Medulla oblongata (tissue), 1 donor: ENCODE data around the gene ZNF850.
"Not testable (repeated sequence)": the region's sequence is repeated elsewhere in the genome, so short reads cannot be mapped to it uniquely, and the experiment has no call there.

Source experiments
- DNase-seq: peaks from one replicate; pipeline ENCODE4 v3.0.0-alpha.2; 2015; ENCODE audit errors: extremely low spot score

ZNF850 gene

DNA sequence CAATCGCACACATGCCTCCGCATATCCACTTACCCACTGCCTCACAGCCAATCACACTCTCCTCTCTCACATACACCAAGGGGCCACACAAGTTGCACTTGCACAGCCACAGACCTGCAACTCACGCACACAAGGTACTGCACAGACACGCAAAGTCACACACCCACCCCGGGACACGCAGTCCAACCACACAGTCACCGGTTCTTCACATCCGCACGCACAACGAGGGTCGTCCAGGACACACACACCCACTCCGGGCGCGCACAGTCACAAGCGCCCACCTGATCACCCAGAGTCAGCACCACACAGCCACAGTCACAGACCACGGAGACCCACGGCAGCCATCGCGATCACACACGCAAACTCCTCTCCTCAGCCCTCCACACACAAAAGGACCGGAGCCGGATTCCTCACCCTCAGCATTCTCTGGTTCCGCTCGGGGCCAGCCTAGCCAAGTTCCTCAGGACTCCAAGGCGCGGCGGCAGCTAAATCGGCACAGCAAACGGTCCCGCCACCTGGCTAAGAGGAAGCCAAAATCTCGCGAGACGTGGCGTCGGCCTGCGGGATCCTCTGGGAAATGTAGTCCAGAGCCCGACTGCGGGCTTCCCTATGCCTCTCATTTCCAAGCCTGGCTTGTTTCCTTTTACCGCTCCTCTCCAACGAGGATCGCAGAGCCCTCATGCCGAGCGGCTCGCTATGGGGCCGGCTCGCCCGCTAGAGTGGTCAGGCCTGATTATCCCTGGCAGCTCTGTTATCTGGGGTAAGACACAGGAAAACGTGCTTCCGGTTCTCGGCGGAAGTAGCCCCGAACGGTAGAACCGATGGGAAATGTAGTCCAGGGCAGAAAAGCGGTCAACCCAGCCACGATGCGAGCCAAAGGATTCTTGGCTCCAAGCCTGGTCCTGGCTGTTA is at the start of gene ZNF850:
ZNF850 (minus strand) TSS at position 497 of the 912 bp plus-strand sequence. CDS start 10,201 bp downstream, outside the sequence.
- peak; percentile 96 for DNase-seq

DNA sequence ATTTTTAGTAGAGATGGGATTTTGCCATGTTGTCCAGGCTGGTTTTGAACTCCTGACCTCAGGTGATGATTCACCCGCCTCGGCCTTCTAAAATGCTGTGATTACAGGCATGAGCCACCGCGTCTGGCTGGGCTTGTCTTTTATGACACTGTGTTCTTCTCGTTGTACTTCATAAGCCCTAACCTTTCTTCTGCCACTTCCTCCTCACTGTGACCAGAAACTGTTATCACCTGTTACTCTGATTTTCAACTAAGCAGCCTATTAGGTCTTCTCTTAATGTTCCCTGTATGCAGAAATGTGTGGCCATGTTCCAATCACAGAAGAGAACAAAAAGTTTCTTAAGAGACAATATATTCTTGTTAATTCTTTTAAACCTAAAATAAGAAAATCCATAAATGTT is 49.2 kb upstream of the ZNF850 start:
- DNase-seq, result no peak

DNA sequence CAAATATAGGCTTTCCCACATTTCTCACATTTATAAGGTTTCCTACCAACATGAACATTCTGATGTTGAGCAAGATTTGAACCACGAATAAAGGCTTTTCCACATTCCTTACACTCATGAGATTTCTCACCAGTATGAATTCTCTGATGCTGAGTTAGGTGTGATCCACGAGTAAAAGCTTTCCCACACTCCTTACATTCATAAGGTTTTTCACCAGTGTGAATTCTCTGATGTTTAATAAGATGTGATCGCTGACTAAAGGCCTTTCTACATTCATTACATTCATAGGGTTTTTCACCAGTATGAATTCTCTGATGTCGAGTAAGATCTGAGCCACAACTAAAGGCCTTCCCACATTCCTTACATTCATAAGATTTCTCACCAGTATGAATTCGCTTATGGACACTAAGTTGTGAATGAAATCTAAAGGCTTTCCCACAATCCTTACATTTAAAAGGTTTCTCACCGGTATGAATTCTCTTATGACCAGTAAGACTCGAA is 46.6 kb upstream of the ZNF850 start:
- DNase-seq, result no peak

DNA sequence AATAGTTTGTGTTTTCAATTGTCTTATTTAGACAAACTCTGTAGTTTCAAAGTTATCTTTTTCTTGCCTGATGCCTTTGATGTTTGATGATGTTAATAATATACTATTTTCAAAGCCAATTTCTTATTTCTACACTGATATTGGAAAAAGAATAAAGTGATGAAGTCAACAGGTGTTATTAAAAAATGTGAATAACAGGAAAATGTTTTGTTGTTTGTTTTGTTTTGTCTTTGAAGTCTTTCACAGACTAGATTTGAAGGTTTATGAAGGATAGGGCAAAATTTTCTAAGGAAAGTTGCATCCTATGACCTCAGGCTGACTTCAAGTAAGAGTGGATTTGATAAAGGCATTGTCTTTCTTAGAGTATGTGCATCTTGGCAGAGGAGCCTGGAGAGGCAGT is 34.4 kb upstream of the ZNF850 start:
- DNase-seq, result no peak

DNA sequence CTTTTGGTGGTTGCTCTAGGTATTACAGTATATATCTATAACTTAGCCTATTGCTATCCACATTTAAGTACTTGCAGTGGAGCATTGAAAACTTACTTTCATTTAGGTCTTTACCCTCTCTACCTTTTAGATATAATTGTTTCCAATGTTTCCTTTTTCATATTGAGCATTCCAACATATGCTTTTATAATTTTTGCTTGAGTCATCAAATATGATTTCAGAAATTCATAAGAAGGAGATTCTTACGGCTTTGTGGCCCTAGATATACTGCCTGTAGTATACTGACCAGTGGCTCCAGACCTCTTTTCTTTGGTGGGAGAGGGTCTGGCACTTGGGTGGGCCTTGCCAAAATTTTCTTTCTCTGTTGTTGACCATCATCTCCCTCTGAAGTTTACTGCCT is 32.8 kb upstream of the ZNF850 start:
- DNase-seq, result no peak

DNA sequence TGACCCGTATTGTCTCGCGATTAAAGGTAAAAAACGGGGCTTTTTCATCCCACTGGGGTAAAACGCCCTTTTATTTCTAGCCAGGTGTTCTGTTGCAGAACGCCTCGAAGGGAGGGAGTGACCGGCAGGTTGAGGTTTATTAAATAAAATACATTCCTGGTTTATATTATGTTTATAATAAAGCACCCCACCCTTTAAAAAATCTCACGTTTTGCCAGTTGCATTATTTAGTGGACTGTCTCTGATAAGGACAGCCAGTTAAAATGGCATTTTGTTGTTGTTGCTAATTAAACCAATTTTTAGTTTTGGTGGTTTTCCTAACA is 25.1 kb upstream of the ZNF850 start:
- no peak for DNase-seq

DNA sequence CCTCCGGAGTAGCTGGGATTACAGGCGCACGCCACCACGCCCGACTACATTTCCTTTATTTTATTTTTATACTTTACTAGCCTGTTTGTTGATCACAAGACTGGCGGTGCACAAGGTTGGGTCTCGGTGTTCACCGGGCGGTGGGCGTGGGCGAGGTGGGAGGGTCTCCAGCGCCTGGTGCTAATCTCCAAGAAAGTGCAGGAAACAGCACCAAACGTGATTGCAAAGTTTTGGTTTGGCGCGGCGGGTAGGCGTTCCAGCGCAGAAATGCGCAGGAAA is 24.0 kb upstream of the ZNF850 start:
- no peak for DNase-seq

DNA sequence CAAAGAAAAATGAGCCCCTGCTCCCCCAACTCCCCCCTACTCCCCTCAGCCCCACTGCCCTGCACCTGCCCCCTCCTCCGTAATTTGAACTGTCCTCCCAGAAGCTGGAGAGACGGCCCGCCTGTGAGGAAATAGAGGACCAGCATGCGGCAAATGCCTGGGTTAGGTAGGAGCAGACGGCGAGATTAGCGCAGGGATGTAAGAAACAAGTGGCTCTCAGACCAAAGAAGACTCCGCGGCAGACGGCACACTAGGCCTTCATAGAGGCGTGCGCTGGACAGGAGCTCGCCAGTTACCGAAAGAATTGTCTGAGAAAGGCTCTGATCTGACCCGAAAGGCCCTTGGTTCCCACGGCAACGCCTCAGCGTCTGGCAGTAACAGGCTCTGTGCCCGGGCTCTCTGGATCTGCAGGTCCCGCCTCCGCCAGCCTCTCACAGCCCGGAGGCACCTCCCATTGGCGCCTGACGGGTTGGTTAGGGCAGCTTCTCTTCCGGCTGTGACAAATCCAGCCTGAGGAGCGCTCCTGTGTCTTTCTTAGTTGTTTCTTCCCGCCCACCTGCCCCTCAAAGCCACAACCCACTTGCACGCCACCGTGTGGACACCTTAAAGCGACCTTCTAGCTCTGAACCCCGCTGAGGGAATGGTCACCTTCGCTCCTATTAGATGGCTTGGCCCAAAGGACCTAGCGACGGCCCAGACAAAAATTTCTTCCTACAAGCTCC is 19.0 kb upstream of the ZNF850 start:
- not testable (repeated sequence) for DNase-seq

DNA sequence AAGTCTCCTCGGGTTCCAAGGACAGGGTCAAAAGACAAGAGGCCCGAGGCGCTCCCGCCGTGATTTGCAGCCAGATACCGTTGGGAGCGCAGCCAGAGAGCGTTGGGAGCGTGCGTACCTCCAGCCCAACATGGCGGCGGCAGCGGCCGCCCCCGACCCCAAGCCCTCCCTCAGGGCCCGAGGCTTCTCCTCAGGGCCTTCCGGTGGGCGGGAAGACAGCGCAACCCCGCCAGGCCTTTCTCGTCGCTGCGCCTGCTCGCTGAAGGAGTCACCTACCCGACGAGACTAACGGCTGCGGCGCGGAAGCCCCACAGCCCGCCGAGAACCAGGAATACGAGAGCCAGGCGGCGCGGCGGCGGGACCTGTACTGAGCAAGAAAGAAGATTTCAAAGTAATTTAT is 3.2 kb upstream of the ZNF850 start:
- DNase-seq, result peak; percentile 13

DNA sequence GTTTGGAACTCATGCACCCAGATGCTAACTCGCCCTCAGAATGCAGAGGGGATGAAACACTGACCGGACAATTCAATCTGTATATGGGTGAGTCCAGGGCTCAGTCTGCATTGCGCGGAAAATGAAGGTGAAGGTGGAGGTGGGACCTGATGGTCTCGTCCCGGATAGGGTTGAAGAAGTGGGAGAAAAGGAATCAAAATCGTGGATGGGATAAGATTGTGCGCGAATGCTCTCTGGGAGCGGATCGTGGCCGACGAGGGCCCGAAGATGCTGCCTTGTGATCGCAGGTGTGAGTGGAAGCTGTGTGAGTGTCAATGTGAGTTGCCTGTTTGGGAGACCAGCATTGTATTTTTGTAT is 594 bp upstream of the ZNF850 start:
- no peak for DNase-seq

DNA sequence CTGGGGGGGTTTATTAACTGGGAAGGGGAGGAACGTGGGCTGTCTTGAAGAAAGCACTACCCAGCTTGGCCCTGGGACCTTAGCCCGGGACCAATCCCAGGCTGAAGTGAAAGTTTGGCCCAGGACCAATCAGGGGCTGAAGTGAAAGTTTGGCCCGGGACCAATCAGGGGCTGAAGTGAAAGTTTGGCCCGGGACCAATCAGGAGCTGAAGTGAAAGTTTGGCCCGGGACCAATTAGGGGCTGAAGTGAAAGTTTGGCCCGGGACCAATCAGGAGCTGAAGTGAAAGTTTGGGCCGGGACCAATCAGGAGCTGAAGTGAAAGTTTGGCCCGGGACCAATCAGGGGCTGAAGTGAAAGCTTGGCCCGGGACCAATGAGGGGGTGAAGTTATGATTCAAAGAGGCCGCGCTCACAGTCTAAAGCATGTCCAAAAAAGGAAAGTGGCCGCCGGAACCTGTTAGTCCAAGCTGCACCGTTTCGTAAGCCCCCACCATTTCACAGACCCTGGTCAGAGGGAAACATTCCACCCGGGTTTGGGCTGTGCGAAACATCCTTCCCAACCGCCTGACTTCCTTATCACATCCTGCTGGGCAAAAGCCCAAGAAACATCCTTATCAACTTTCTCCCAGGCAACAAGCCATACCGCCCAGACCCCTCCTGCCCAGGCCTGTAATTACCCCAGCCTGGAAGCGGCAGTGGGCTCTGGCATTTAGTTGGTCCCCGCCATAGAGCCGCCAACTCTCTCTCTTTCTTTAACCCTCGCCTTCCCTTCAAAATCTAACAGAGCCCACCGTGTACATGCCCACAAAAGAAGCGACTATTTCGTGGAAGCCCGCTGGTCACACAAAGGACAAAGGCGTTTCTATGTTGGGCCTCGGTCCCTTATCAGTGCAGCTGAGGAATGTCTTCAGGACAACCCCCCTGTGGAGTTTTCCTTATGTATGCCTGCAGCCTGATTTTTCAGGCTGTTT is 1.1 kb downstream of the ZNF850 start:
- peak; percentile 28 for DNase-seq

DNA sequence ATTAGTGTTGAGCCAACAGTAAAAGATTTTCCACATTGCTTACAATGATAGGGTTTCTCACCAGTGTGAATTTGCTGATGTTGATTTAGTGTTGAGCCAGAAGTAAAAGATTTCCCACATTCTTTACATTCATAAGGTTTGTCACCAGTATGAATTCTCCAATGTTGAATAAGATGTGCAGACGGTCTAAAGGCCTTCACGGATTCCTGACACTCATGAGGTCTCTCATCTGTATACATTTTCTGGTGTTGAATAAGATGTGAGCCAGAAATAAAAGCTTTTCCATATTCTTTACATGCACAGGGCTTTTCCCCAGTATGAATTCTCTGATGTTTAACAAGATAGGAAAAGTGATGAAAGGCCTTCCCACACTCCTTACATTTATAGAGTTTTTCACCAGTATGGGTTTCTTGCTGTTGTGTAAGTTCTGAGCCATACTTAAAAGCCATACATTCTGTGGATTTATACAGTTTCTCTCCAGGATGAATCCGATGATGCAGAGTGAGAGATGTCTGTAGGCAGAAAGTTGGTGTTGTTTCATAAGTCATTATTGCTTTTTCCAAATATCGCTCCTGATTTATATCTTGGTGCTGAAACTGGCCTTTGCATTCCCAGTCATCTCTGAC is 22.4 kb downstream of the ZNF850 start:
- no peak for DNase-seq

DNA sequence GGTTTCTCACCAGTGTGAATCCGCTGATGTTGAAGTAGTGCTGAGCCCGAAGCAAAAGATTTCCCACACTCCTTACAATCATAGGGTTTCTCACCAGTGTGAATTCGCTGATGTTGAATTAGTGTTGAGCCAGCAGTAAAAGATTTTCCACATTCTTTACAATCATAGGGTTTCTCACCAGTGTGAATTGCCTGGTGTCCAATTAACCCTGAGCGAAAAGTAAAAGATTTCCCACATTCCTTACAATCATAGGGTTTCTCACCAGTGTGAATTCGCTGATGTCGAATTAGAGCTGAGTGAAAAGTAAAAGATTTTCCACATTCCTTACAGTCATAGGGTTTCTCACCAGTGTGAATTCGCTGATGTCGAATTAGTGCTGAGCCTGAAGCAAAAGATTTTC is 23.0 kb downstream of the ZNF850 start:
- DNase-seq, result not testable (repeated sequence)

DNA sequence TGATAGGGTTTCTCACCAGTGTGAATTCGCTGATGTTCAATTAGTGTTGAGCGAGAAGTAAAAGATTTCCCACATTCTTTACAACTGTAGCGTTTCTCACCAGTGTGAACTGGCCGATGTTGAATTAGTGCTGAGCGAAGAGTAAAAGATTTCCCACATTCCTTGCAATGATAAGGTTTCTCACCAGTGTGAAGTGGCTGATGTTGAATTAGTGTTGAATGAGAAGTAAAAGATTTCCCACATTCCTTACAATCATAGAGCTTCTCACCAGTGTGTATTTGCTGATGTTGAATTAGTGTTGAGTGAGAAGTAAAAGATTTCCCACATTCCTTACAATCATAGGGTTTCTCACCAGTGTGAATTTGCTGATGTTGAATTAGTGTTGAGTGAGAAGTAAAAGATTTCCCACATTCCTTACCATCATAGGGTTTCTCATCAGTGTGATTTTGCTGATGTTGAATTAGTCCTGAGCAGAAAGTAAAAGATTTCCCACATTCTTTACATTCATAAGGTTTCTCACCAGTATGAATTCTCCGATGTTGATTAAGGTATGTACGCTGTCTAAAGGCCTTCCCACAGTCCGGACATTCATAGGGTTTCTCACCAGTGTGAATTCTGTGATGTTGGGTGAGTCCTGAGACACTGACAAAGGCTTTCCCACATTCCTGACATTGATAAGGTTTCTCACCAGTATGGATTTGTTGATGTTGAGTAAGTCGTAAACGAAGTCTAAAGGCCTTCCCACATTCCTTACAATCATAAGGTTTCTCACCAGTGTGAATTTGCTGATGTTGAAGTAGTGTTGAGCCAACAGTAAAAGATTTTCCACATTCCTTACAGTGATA is 24.0 kb downstream of the ZNF850 start:
- no peak for DNase-seq

DNA sequence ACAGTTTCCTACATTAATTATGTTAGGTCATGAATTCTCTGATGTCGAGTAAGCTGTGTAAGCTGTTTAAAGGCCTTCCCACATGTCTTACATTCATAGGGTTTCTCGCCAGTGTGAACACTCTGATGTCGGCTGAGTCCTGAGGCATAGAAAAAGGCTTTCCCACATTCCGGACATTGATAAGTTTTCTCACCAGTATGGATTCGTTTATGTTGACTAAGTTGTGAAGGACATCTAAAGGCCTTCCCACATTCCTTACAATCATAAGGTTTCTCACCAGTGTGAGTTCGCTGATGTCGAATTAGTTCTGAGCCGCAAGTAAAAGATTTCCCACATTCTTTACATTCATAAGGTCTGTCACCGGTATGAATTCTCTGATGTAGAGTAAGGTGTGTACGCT is 24.9 kb downstream of the ZNF850 start:
- no peak for DNase-seq

DNA sequence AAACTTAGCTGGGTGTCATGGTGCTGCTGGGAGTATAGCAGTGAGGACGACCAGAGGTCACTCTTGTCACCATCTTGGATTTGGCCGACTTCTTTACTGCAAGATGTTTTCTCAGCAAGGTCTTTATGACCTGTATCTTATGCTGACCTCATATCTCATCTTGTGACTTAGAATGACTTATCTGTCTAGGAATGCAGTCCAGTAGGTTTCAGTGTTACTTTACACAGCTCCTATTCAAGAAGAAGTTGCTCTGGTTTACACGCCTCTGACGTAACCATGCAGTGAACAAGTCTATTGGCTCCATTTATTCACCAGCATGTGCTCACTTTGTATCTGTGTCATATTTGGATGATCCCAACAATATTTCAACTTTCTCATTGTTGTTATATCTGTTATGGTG is 26.7 kb downstream of the ZNF850 start:
- DNase-seq, result no peak

DNA sequence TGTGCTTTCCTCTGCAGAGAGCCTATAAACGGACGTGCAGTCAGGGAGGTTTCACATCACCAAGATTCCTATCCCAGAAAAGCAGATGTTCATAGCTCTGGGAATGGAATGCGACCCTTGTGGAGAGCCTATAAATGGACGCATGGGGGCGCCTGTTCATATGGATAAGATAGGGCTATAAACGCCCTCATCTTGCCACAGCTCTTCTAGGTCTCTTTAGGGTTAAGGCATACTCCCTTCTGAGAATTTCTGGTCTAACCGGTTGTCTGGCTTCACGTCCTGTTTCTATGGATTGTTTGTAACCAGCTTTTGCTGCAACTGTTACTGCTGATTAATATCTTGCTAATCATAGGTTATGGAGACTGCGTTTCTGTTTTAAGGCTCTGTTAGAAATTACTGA is 36.4 kb downstream of the ZNF850 start:
- not testable (repeated sequence) for DNase-seq

DNA sequence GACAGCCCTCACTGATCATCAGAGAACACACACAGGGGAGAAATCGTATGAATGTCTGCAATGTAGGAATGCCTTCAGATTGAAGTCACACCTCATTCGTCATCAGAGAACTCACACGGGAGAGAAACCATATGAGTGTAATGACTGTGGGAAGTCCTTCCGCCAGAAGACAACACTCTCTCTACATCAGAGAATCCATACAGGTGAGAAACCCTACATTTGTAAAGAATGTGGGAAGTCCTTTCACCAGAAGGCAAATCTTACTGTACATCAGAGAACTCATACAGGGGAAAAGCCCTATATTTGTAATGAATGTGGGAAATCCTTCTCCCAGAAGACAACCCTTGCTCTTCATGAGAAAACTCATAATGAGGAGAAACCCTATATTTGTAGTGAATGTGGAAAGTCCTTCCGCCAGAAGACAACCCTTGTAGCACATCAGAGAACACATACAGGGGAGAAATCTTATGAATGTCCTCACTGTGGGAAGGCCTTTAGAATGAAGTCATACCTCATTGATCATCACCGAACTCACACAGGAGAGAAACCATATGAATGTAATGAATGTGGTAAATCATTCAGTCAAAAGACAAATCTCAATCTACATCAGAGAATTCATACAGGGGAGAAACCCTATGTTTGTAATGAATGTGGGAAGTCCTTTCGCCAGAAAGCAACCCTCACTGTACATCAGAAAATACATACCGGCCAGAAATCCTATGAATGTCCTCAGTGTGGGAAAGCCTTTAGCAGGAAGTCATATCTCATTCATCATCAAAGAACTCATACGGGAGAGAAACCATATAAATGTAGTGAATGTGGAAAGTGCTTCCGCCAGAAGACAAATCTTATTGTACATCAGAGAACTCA is 52.7 kb downstream of the ZNF850 start:
- no peak for DNase-seq

DNA sequence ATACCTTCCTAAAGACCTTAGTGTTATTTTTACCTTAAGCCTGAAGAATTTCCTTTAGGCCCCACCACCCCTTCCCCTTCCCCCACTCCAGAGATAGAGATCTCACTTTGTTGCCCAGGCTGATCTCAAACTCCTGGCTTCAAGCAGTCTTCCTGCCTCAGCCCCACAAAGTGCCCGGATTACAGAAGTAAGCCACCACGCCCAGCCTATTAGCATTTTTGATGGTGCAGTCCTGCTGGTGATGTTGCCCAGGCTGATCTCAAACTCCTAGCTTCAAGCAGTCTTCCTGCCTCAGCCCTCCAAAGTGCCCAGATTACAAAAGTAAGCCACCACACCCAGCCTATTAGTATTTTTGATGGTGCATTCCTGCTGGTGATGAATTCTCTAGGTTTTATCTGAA is 63.2 kb downstream of the ZNF850 start:
- no peak for DNase-seq

DNA sequence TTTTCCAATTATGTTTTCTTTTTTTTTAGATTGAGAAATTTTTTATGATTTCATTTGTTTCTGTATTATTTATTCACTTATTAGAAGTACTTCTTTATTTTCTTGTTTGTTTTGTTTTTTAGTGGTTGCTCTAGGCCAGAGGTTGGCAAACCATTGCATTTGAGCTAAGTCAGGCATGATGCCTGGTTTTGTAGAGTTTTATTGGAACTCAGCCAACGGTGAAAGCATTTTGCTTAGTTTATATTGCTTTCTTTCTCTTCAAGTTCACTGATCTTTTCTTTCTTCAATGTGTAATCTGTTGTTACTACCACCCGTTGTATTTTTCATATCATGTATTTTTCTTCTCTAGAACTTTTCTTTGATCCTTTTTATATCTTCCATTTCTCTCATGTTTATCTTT is 65.5 kb downstream of the ZNF850 start:
- no peak for DNase-seq
